ENCODE measurements around the gene CYFIP1. TPM values are rescaled to one million over a fixed set of nuclear protein-coding genes. Genes with fewer than 3 reads are reported as not detected.

Gene CYFIP1
- total and polyA plus RNA-seq, 3 experiments from 2014 or later = 4.8 to 27.3 (median 24.0) TPM

DNA sequence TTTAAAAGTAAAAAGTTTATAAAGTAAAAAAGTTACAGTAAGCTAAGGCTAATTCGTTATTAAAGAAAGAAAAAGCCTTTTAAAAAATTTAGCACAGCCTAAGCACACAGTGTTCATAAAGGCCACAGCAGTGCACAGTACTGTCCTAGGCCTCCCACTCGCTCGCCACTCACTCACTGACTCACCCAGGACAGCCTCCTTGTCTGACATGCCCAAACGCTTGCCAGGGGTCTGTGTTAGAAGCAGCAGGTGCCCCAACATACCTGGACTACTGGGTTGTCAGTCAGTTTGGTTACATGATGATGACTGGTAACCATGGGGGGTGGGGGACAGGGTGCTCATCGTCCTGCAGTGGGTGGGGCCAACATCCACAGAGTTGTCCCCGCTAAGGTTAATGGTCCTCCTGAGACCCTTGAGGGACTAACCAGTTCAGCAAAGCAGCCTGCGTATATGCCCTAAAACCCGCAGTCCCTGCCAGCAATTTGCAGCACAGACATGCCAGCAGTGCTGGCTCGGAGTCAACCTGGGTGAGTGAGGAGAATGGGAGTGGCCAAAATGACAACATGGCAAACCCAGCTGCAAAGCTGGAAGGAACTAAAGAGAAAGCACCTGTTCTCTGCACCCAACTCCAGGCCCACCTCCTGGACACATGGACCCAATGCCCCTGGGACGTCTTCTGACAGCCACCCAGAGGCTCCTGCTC is 49.2 kb downstream of the CYFIP1 start:
- no peaks in the 10 kb centered on the region for H3K27me3 Mint-ChIP-seq
- H3K27ac Mint-ChIP-seq = no peak overlapping the region
- Histone ChIP-seq H3K4me3 (ENCODE audit: low read length) (no peak overlapping the region), H3K4me1 (ENCODE audit: insufficient read depth, low read length) (no peaks in the 10 kb centered on the region), H3K27ac (ENCODE audit: low read depth, low read length) (no peak overlapping the region), H3K9me3 (ENCODE audit: low read length) (no peaks in the 10 kb centered on the region), H3K27me3 (ENCODE audit: insufficient read depth, low read length, poor library complexity, severe bottlenecking) (no peaks in the 10 kb centered on the region), H3K36me3 (ENCODE audit: insufficient read depth, low read length) (no peaks in the 10 kb centered on the region)
- no peak for DNase-seq
- ChIA-PET POLR2A (no interaction called here), CTCF (no interaction called here)
- H3K9me3 Mint-ChIP-seq = no peaks in the 10 kb centered on the region
- no peaks in the 10 kb centered on the region for H3K4me1 Mint-ChIP-seq
- peaks cover 0 to 6% (median 0%) of the 10 kb centered on the region in 3 donors for H3K36me3 Mint-ChIP-seq
- H3K4me3 Mint-ChIP-seq = no peak overlapping the region

GRCh38 chr15:22927761-22928160 is 52.4 kb downstream of the CYFIP1 start:
- Mint-ChIP-seq H3K36me3 (no peaks in the 10 kb centered on the region), H3K4me1 (no peaks in the 10 kb centered on the region), H3K27me3 (no peaks in the 10 kb centered on the region), H3K9me3 (no peaks in the 10 kb centered on the region), H3K4me3 (no peak overlapping the region), H3K27ac (no peak overlapping the region)
- no peak overlapping the region for H3K4me3 ChIP-seq (ENCODE audit: low read length)
- H3K4me1 ChIP-seq (ENCODE audit: insufficient read depth, low read length) = no peaks in the 10 kb centered on the region
- H3K9me3 ChIP-seq (ENCODE audit: low read length) = no peaks in the 10 kb centered on the region
- ChIA-PET POLR2A (no interaction called here), CTCF (no interaction called here)
- H3K36me3 ChIP-seq (ENCODE audit: insufficient read depth, low read length) = no peaks in the 10 kb centered on the region
- no peaks in the 10 kb centered on the region for H3K27me3 ChIP-seq (ENCODE audit: insufficient read depth, low read length, poor library complexity, severe bottlenecking)
- no peak for DNase-seq
- H3K27ac ChIP-seq (ENCODE audit: low read depth, low read length) = no peak overlapping the region

DNA sequence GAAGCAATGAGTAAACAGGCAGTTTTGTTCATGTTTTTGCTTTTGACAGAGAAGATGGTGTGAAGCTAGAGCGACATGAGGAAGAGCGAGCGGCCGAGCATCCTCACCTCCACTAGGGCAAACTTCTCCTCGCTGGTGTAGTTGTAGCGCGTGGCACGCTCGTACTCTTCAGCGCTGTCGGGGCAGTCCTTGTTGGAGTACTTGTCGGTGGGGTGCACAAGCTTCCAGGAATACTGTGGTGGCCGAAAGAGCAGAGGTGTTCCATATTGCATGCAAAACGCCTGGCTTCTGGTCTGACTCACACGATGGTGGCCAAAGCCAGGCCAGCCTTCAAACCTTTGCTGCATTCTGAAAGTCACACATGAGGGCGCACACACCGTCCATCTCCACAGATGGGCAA is 54.3 kb downstream of the CYFIP1 start:
- H3K4me3 Mint-ChIP-seq = no peak overlapping the region
- H3K9me3 ChIP-seq (ENCODE audit: low read length) = no peaks in the 10 kb centered on the region
- POLR2A ChIA-PET = no interaction called here

GRCh38 chr15:22922003-22922402 is 58.2 kb downstream of the CYFIP1 start:
- H3K9me3 ChIP-seq (ENCODE audit: low read length) = no peaks in the 10 kb centered on the region
- H3K27me3 ChIP-seq (ENCODE audit: insufficient read depth, low read length, poor library complexity, severe bottlenecking) = no peaks in the 10 kb centered on the region
- H3K4me3 ChIP-seq (ENCODE audit: low read length) = no peak overlapping the region
- H3K4me1 Mint-ChIP-seq = no peaks in the 10 kb centered on the region
- no peaks in the 10 kb centered on the region for H3K4me1 ChIP-seq (ENCODE audit: insufficient read depth, low read length)
- H3K36me3 ChIP-seq (ENCODE audit: insufficient read depth, low read length) = no peaks in the 10 kb centered on the region
- no peak overlapping the region for H3K4me3 Mint-ChIP-seq
- H3K9me3 Mint-ChIP-seq = no peaks in the 10 kb centered on the region
- CTCF ChIA-PET = interaction anchor here (1.4 kb wide), 1 partner anchor 15 kb away, joined by 4 read pairs; no protein-coding TSS in a partner anchor
- POLR2A ChIA-PET = no interaction called here
- no peaks in the 10 kb centered on the region for H3K36me3 Mint-ChIP-seq
- DNase-seq = no peak
- H3K27ac ChIP-seq (ENCODE audit: low read depth, low read length) = no peak overlapping the region
- H3K27me3 Mint-ChIP-seq = no peaks in the 10 kb centered on the region
- no peak overlapping the region for H3K27ac Mint-ChIP-seq

More for the DNA sequence above, 54.3 kb downstream of the CYFIP1 start:
- CTCF ChIA-PET = no interaction called here
- H3K9me3 Mint-ChIP-seq = no peaks in the 10 kb centered on the region
- no peaks in the 10 kb centered on the region for H3K27me3 ChIP-seq (ENCODE audit: insufficient read depth, low read length, poor library complexity, severe bottlenecking)
- no peaks in the 10 kb centered on the region for H3K4me1 Mint-ChIP-seq
- H3K36me3 Mint-ChIP-seq = no peaks in the 10 kb centered on the region
- no peaks in the 10 kb centered on the region for H3K36me3 ChIP-seq (ENCODE audit: insufficient read depth, low read length)
- no peak overlapping the region for H3K27ac Mint-ChIP-seq
- no peak for DNase-seq
- H3K4me3 ChIP-seq (ENCODE audit: low read length) = no peak overlapping the region
- H3K27ac ChIP-seq (ENCODE audit: low read depth, low read length) = no peak overlapping the region
- no peaks in the 10 kb centered on the region for H3K27me3 Mint-ChIP-seq
- H3K4me1 ChIP-seq (ENCODE audit: insufficient read depth, low read length) = no peaks in the 10 kb centered on the region

- Histone ChIP-seq H3K4me3 (ENCODE audit: low read length) (no peak overlapping the region), H3K27ac (ENCODE audit: low read depth, low read length) (no peak overlapping the region), H3K4me1 (ENCODE audit: insufficient read depth, low read length) (no peaks in the 10 kb centered on the region), H3K9me3 (ENCODE audit: low read length) (no peaks in the 10 kb centered on the region), H3K27me3 (ENCODE audit: insufficient read depth, low read length, poor library complexity, severe bottlenecking) (no peaks in the 10 kb centered on the region), H3K36me3 (ENCODE audit: insufficient read depth, low read length) (no peaks in the 10 kb centered on the region)
- no peaks in the 10 kb centered on the region for H3K36me3 Mint-ChIP-seq
- H3K4me1 Mint-ChIP-seq = no peaks in the 10 kb centered on the region
- no peaks in the 10 kb centered on the region for H3K9me3 Mint-ChIP-seq
- POLR2A ChIA-PET = no interaction called here
- H3K27me3 Mint-ChIP-seq = peaks cover 0 to 2% of the 10 kb centered on the region in 2 donors
- no peak overlapping the region for H3K27ac Mint-ChIP-seq
- H3K4me3 Mint-ChIP-seq = no peak overlapping the region
- CTCF ChIA-PET = no interaction called here
- no peak for DNase-seq
These were observed 61.0 kb downstream of the CYFIP1 start for GRCh38 chr15:22919171-22919570.

GRCh38 chr15:22918596-22919140 is 61.5 kb downstream of the CYFIP1 start:
- H3K27me3 ChIP-seq (ENCODE audit: insufficient read depth, low read length, poor library complexity, severe bottlenecking) = no peaks in the 10 kb centered on the region
- H3K4me1 ChIP-seq (ENCODE audit: insufficient read depth, low read length) = no peaks in the 10 kb centered on the region
- peaks cover 0 to 2% of the 10 kb centered on the region in 2 donors for H3K27me3 Mint-ChIP-seq
- POLR2A ChIA-PET = no interaction called here
- peaks cover 0 to 1% (median 0%) of the 10 kb centered on the region in 3 donors for H3K36me3 Mint-ChIP-seq
- DNase-seq = no peak
- H3K9me3 ChIP-seq (ENCODE audit: low read length) = no peaks in the 10 kb centered on the region
- no peaks in the 10 kb centered on the region for H3K9me3 Mint-ChIP-seq
- H3K4me1 Mint-ChIP-seq = no peaks in the 10 kb centered on the region
- H3K4me3 ChIP-seq (ENCODE audit: low read length) = no peak overlapping the region
- no peak overlapping the region for H3K4me3 Mint-ChIP-seq
- H3K27ac Mint-ChIP-seq = no peak overlapping the region
- no peaks in the 10 kb centered on the region for H3K36me3 ChIP-seq (ENCODE audit: insufficient read depth, low read length)
- CTCF ChIA-PET = no interaction called here
- H3K27ac ChIP-seq (ENCODE audit: low read depth, low read length) = no peak overlapping the region

GRCh38 chr15:22918056-22918455 is 62.1 kb downstream of the CYFIP1 start:
- no peaks in the 10 kb centered on the region for H3K4me1 Mint-ChIP-seq
- no peak for DNase-seq
- no peak overlapping the region for H3K4me3 Mint-ChIP-seq
- Histone ChIP-seq H3K9me3 (ENCODE audit: low read length) (no peaks in the 10 kb centered on the region), H3K4me1 (ENCODE audit: insufficient read depth, low read length) (no peaks in the 10 kb centered on the region), H3K36me3 (ENCODE audit: insufficient read depth, low read length) (no peaks in the 10 kb centered on the region), H3K27ac (ENCODE audit: low read depth, low read length) (no peak overlapping the region), H3K4me3 (ENCODE audit: low read length) (no peak overlapping the region), H3K27me3 (ENCODE audit: insufficient read depth, low read length, poor library complexity, severe bottlenecking) (no peaks in the 10 kb centered on the region)
- H3K9me3 Mint-ChIP-seq = no peaks in the 10 kb centered on the region
- H3K36me3 Mint-ChIP-seq = peaks cover 0 to 1% (median 0%) of the 10 kb centered on the region in 3 donors
- CTCF ChIA-PET = no interaction called here
- POLR2A ChIA-PET = no interaction called here
- no peak overlapping the region for H3K27ac Mint-ChIP-seq
- H3K27me3 Mint-ChIP-seq = peaks cover 0 to 2% of the 10 kb centered on the region in 2 donors

- Histone ChIP-seq H3K4me3 (ENCODE audit: low read length) (no peak overlapping the region), H3K36me3 (ENCODE audit: insufficient read depth, low read length) (no peaks in the 10 kb centered on the region), H3K27me3 (ENCODE audit: insufficient read depth, low read length, poor library complexity, severe bottlenecking) (no peaks in the 10 kb centered on the region), H3K9me3 (ENCODE audit: low read length) (no peaks in the 10 kb centered on the region), H3K4me1 (ENCODE audit: insufficient read depth, low read length) (no peaks in the 10 kb centered on the region), H3K27ac (ENCODE audit: low read depth, low read length) (no peak overlapping the region)
- Mint-ChIP-seq H3K27me3 (peaks cover 0 to 2% of the 10 kb centered on the region in 2 donors), H3K4me1 (no peaks in the 10 kb centered on the region), H3K36me3 (peaks cover 0 to 1% (median 0%) of the 10 kb centered on the region in 3 donors), H3K27ac (no peak overlapping the region), H3K9me3 (no peaks in the 10 kb centered on the region), H3K4me3 (no peak overlapping the region)
- ChIA-PET CTCF (no interaction called here), POLR2A (no interaction called here)
- no peak for DNase-seq
These were observed 62.6 kb downstream of the CYFIP1 start for GRCh38 chr15:22917556-22917955.
